ENCODE results near the gene DOCK10. TPM values are rescaled to one million over a fixed set of nuclear protein-coding genes. Genes with fewer than 3 reads are reported as not detected.
A peak's percentile ranks its signal among the peaks of the same experiment; 100 is the strongest.
"Not testable (repeated sequence)": the region's sequence is repeated elsewhere in the genome, so short reads cannot be mapped to it uniquely, and the experiment has no call there.

Gene DOCK10
- total and polyA plus RNA-seq, 4 donors: 7.6 to 81.8 (median 42.6) TPM

- WGBS, 2 donors: 73 to 74% methylated on average over 3 of the region's 3 CpGs
- H3K4me3 ChIP-seq (ENCODE audit: low read length in 2 of 2): no peak overlapping the region
- H3K36me3 ChIP-seq (ENCODE audit: control insufficient read depth in 1 of 2, insufficient read depth in 2 of 2, low read length in 1 of 2): no peaks in the 10 kb centered on the region
- DNase-seq (no peak), ATAC-seq (ENCODE audit: low FRiP score) (no peak)
- intact Hi-C loops (cut with DNase I): loop anchor here in 1 of 2 donors (5.0 kb wide), 1 partner anchor 57 kb away; no protein-coding TSS in a partner anchor
- H3K4me1 ChIP-seq (ENCODE audit: control insufficient read depth in 1 of 2, insufficient read depth in 2 of 2, low read length in 2 of 2): peaks cover 2 to 17% of the 10 kb centered on the region in 2 donors
- H3K27me3 ChIP-seq (ENCODE audit: control insufficient read depth in 1 of 2, insufficient read depth in 2 of 2, low read length in 1 of 2): no peaks in the 10 kb centered on the region
- peak overlapping the region in 1 of 2 donors; percentile 96 for H3K27ac ChIP-seq (ENCODE audit: low read depth in 1 of 2, low read length in 2 of 2)
- H3K9me3 ChIP-seq (ENCODE audit: control insufficient read depth, low read length): no peaks in the 10 kb centered on the region
Observed at GRCh38 chr2:224925061-224925809, 117.0 kb downstream of the DOCK10 start.

- no peak for ATAC-seq (ENCODE audit: low FRiP score)
- intact Hi-C loops (cut with DNase I): loop anchor here in 1 of 2 donors (5.0 kb wide), 1 partner anchor 58 kb away; no protein-coding TSS in a partner anchor
- DNase-seq: no peak
- H3K4me3 ChIP-seq (ENCODE audit: low read length in 2 of 2): no peak overlapping the region
- H3K36me3 ChIP-seq (ENCODE audit: control insufficient read depth in 1 of 2, insufficient read depth in 2 of 2, low read length in 1 of 2): no peaks in the 10 kb centered on the region
- H3K4me1 ChIP-seq (ENCODE audit: control insufficient read depth in 1 of 2, insufficient read depth in 2 of 2, low read length in 2 of 2): peaks cover 2 to 17% of the 10 kb centered on the region in 2 donors
- 44 to 60% methylated on average over 2 of the region's 2 CpGs for WGBS, 2 donors
- peak overlapping the region in 1 of 2 donors; percentile 96 for H3K27ac ChIP-seq (ENCODE audit: low read depth in 1 of 2, low read length in 2 of 2)
- no peaks in the 10 kb centered on the region for H3K9me3 ChIP-seq (ENCODE audit: control insufficient read depth, low read length)
- no peaks in the 10 kb centered on the region for H3K27me3 ChIP-seq (ENCODE audit: control insufficient read depth in 1 of 2, insufficient read depth in 2 of 2, low read length in 1 of 2)
Observed at GRCh38 chr2:224924631-224925030, 117.6 kb downstream of the DOCK10 start.

DNA sequence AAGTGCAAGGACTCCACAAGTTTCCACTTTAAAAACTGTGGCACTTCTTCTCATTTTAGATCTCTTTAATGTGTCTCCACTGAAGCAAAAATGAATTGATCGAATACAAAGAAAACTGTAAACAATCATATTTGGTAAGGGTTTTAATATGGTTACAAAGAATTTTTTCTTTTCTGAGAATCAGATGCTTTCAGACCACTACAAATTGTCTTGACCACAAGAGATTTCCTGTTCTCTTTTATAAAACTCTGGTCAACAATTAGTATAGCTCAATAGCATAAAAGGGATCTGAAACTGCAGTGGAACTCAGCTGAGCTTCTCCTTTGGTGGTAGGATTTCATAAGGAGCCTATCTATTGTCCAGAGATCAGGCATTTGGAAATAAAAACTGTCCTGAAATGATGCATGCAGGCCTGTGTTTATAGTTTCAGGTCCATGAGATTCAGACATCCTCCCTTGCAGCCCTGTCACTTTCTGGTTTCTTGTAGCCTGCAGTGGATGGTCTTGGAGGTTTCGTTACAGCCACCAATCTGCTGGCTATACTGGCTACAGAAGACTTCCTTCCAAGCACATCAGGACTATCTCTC lies 120.0 kb downstream of the DOCK10 start:
- intact Hi-C loops (cut with DNase I): no loop called here

DNA sequence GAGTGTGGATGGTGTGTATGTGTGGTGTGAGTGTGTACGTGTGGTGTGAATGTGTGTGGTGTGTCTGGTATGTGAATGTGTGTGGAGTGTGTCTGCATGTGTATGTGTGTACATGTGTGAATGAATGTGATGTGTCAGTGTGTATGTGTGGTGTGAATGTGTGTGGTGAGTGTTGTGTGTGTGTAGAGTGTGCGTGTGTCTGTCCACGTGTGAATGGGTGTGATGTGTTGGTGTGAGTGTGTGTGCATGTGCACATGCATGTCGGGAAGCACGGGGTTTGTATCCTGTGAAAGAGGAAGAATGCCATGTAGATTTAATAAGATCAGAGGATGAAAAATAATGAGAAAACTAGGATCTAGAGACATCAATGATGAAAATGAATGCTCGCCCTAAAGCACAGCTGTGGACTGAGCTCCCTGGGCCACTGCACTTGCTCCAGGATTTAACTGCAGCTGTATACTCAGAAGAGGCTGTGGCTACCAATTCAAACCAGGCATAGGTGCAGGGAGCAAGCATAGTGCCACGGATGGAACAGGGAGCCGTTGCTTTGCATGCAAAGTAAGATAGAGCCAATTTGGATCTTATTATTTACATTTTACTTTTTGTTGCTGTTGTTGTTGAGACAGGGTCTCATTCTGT lies 122.7 kb downstream of the DOCK10 start:
- WGBS, 2 donors: 85 to 87% methylated on average over 8 of the region's 8 CpGs
- DNase-seq: no peak
- Histone ChIP-seq H3K4me1 (ENCODE audit: control insufficient read depth in 1 of 2, insufficient read depth in 2 of 2, low read length in 2 of 2) (peaks cover 2 to 3% of the 10 kb centered on the region in 2 donors), H3K4me3 (ENCODE audit: low read length in 2 of 2) (no peak overlapping the region), H3K36me3 (ENCODE audit: control insufficient read depth in 1 of 2, insufficient read depth in 2 of 2, low read length in 1 of 2) (no peaks in the 10 kb centered on the region), H3K27ac (ENCODE audit: low read depth in 1 of 2, low read length in 2 of 2) (no peak overlapping the region), H3K9me3 (ENCODE audit: control insufficient read depth, low read length) (no peaks in the 10 kb centered on the region), H3K27me3 (ENCODE audit: control insufficient read depth in 1 of 2, insufficient read depth in 2 of 2, low read length in 1 of 2) (no peaks in the 10 kb centered on the region)
- intact Hi-C loops (cut with DNase I): no loop called here
- no peak for ATAC-seq (ENCODE audit: low FRiP score)

More for the DNA sequence above, 120.0 kb downstream of the DOCK10 start:
- Histone ChIP-seq H3K9me3 (ENCODE audit: control insufficient read depth, low read length) (no peaks in the 10 kb centered on the region), H3K36me3 (ENCODE audit: control insufficient read depth in 1 of 2, insufficient read depth in 2 of 2, low read length in 1 of 2) (no peaks in the 10 kb centered on the region), H3K27me3 (ENCODE audit: control insufficient read depth in 1 of 2, insufficient read depth in 2 of 2, low read length in 1 of 2) (no peaks in the 10 kb centered on the region), H3K4me1 (ENCODE audit: control insufficient read depth in 1 of 2, insufficient read depth in 2 of 2, low read length in 2 of 2) (peaks cover 0 to 8% of the 10 kb centered on the region in 2 donors), H3K27ac (ENCODE audit: low read depth in 1 of 2, low read length in 2 of 2) (peak overlapping the region in 1 of 2 donors; percentile 59), H3K4me3 (ENCODE audit: low read length in 2 of 2) (no peak overlapping the region)
- WGBS, 2 donors: 48 to 68% methylated on average over 2 of the region's 2 CpGs
- no peak for DNase-seq
- ATAC-seq (ENCODE audit: low FRiP score): no peak

- WGBS, 2 donors: 94 to 98% methylated on average over 4 of the region's 4 CpGs
- Histone ChIP-seq H3K9me3 (ENCODE audit: control insufficient read depth, low read length) (no peaks in the 10 kb centered on the region), H3K36me3 (ENCODE audit: control insufficient read depth in 1 of 2, insufficient read depth in 2 of 2, low read length in 1 of 2) (no peaks in the 10 kb centered on the region), H3K27me3 (ENCODE audit: control insufficient read depth in 1 of 2, insufficient read depth in 2 of 2, low read length in 1 of 2) (no peaks in the 10 kb centered on the region), H3K27ac (ENCODE audit: low read depth in 1 of 2, low read length in 2 of 2) (no peak overlapping the region), H3K4me3 (ENCODE audit: low read length in 2 of 2) (no peak overlapping the region), H3K4me1 (ENCODE audit: control insufficient read depth in 1 of 2, insufficient read depth in 2 of 2, low read length in 2 of 2) (peaks cover 2% of the 10 kb centered on the region in 2 donors)
- DNase-seq (no peak), ATAC-seq (ENCODE audit: low FRiP score) (no peak)
- intact Hi-C loops (cut with DNase I): no loop called here
Observed at GRCh38 chr2:224918626-224919471, 123.4 kb downstream of the DOCK10 start.

GRCh38 chr2:224917246-224917645 lies 125.0 kb downstream of the DOCK10 start:
- intact Hi-C loops (cut with DNase I); H3K4me3 ChIP-seq (ENCODE audit: low read length in 2 of 2); H3K27ac ChIP-seq (ENCODE audit: low read depth in 1 of 2, low read length in 2 of 2); ATAC-seq (ENCODE audit: low FRiP score); H3K27me3 ChIP-seq (ENCODE audit: control insufficient read depth in 1 of 2, insufficient read depth in 2 of 2, low read length in 1 of 2); H3K9me3 ChIP-seq (ENCODE audit: control insufficient read depth, low read length); H3K4me1 ChIP-seq (ENCODE audit: control insufficient read depth in 1 of 2, insufficient read depth in 2 of 2, low read length in 2 of 2); DNase-seq; H3K36me3 ChIP-seq (ENCODE audit: control insufficient read depth in 1 of 2, insufficient read depth in 2 of 2, low read length in 1 of 2): not testable (repeated sequence)
- WGBS, 2 donors: 95 to 96% methylated on average over 5 of the region's 5 CpGs

DNA sequence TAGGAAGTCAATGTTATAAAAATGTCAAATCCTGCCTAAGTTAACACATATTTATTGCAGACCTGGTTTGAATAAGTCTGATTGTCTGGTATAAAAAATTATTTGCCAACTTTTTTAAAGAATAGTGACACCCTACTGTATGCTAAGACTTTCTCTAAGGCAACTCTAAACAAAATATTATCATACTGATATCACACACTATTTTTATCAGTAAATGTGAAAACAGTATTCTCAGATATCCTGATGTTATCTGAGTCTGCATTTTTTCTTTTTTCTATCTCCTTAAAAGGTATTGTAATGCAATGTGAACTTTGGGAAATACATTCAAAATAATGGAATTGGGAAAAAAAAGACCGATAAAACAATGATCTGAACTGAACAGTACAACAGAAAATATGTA lies 127.1 kb downstream of the DOCK10 start:
- Histone ChIP-seq H3K4me1 (ENCODE audit: control insufficient read depth in 1 of 2, insufficient read depth in 2 of 2, low read length in 2 of 2) (peaks cover 4 to 11% of the 10 kb centered on the region in 2 donors), H3K27ac (ENCODE audit: low read depth in 1 of 2, low read length in 2 of 2) (no peak overlapping the region), H3K9me3 (ENCODE audit: control insufficient read depth, low read length) (no peaks in the 10 kb centered on the region), H3K36me3 (ENCODE audit: control insufficient read depth in 1 of 2, insufficient read depth in 2 of 2, low read length in 1 of 2) (no peaks in the 10 kb centered on the region), H3K27me3 (ENCODE audit: control insufficient read depth in 1 of 2, insufficient read depth in 2 of 2, low read length in 1 of 2) (no peaks in the 10 kb centered on the region), H3K4me3 (ENCODE audit: low read length in 2 of 2) (no peak overlapping the region)
- DNase-seq (no peak), ATAC-seq (ENCODE audit: low FRiP score) (no peak)
- intact Hi-C loops (cut with DNase I): no loop called here
- WGBS, 2 donors: 10 to 13% methylated on average over 1 of the region's 1 CpG

GRCh38 chr2:224910574-224910925 lies 131.7 kb downstream of the DOCK10 start:
- H3K4me1 ChIP-seq (ENCODE audit: control insufficient read depth in 1 of 2, insufficient read depth in 2 of 2, low read length in 2 of 2): peaks cover 3 to 11% of the 10 kb centered on the region in 2 donors

More at GRCh38 chr2:224910574-224910925, 131.7 kb downstream of the DOCK10 start:
- ATAC-seq (ENCODE audit: low FRiP score): peak; percentile 79
- intact Hi-C loops (cut with DNase I): loop anchor here in 1 of 2 donors (5.0 kb wide), 1 partner anchor 72 kb away; no protein-coding TSS in a partner anchor
- 0 to 5% methylated on average over 1 of the region's 1 CpG for WGBS, 2 donors
- Histone ChIP-seq H3K4me3 (ENCODE audit: low read length in 2 of 2) (no peak overlapping the region), H3K27ac (ENCODE audit: low read depth in 1 of 2, low read length in 2 of 2) (peak overlapping the region; percentile 16 to 85), H3K36me3 (ENCODE audit: control insufficient read depth in 1 of 2, insufficient read depth in 2 of 2, low read length in 1 of 2) (no peaks in the 10 kb centered on the region), H3K27me3 (ENCODE audit: control insufficient read depth in 1 of 2, insufficient read depth in 2 of 2, low read length in 1 of 2) (no peaks in the 10 kb centered on the region), H3K9me3 (ENCODE audit: control insufficient read depth, low read length) (no peaks in the 10 kb centered on the region)
- DNase-seq: no peak

Data from aorta (tissue), 5 donors.